Body of pancreas (tissue), 4 donors: ENCODE results near the gene SLC6A9. TPM values are rescaled to one million over a fixed set of nuclear protein-coding genes. Genes with fewer than 3 reads are reported as not detected.

Source experiments
- ATAC-seq: fragments of 150-250 bp; one replicate; pipeline ENCODE4 v1.9.1; 2016
- DNase-seq, 4 donors: peaks; one replicate each; pipeline ENCODE4 v3.0.0-alpha.2; 2019
- H3K27ac ChIP-seq, 4 donors: fragments of 200-600 bp; sonication (generic); 1 replicate in 3 of 4; 2 replicates in 1 of 4; pipeline versions ENCODE4 v1.5.1 to v1.6.1; 2016 to 2019; ENCODE audit warnings: mild to moderate bottlenecking in 1 of 4, mixed read lengths in 1 of 4, moderate library complexity in 1 of 4
- H3K27me3 ChIP-seq, 2 donors: fragments of 200-600 bp; sonication (generic); one replicate each; pipeline ENCODE4 v1.6.0; 2016; ENCODE audit warnings: mild to moderate bottlenecking in 1 of 2
- H3K36me3 ChIP-seq, 2 donors: fragments of 200-600 bp; sonication (generic); replicated peaks in 1 of 2; 2 replicates each; pipeline ENCODE4 v1.5.1; 2016; ENCODE audit warnings: low read depth in 2 of 2; ENCODE audit not compliant: insufficient read depth in 1 of 2
- H3K4me1 ChIP-seq: fragments of 200-600 bp; sonication (generic); one replicate; pipeline ENCODE4 v1.6.0; 2016
- H3K4me3 ChIP-seq, 2 donors: fragments of 200-600 bp; sonication (generic); 1 replicate in 1 of 2; 2 replicates in 1 of 2; pipeline ENCODE4 v1.5.1; 2016 to 2019
- H3K9me3 ChIP-seq, 3 donors: fragments of 200-600 bp; sonication (generic); 1 replicate in 2 of 3; 2 replicates in 1 of 3; pipeline ENCODE4 v1.5.1; 2016
- POLR2A ChIP-seq, 3 donors: fragments of 450-650 bp; IDR thresholded peaks; one replicate each; pipeline ENCODE4 v1.6.1; 2016; ENCODE audit warnings: antibody characterized with exemption in 3 of 3, mild to moderate bottlenecking in 2 of 3
- WGBS, 2 donors: methylation state at CpG; one replicate each; pipeline ENCODE4 v1.1.5; 2017; 5-methylcytosine and 5-hydroxymethylcytosine counted together
- intact Hi-C: fragments of 100-400 bp; cut with DNase I; formaldehyde crosslinking; loops from one replicate; pipeline ENCODE4 v1.15.1; 2023
- total RNA-seq, 2 donors: library from RNA; depleted of rRNA; stranded (reverse); fragments of >200 nt; gene quantifications; one replicate each; pipeline ENCODE4 v1.1.0, GENCODE V29; 2016
- TF ChIP-seq, protein P1 (sequence below), 7 experiments: fragments of 450-650 bp in 4 of 7; fragments of 200-600 bp in 3 of 7; sonication (generic) in 3 of 7; IDR thresholded peaks; one replicate each; pipeline ENCODE4 v1.5.1; 2016 to 2019; ENCODE audit warnings: antibody characterized with exemption in 7 of 7

The SLC6A9 gene
- total RNA-seq, 2 donors from 2014 or later = 2.3 to 4.6 TPM

DNA sequence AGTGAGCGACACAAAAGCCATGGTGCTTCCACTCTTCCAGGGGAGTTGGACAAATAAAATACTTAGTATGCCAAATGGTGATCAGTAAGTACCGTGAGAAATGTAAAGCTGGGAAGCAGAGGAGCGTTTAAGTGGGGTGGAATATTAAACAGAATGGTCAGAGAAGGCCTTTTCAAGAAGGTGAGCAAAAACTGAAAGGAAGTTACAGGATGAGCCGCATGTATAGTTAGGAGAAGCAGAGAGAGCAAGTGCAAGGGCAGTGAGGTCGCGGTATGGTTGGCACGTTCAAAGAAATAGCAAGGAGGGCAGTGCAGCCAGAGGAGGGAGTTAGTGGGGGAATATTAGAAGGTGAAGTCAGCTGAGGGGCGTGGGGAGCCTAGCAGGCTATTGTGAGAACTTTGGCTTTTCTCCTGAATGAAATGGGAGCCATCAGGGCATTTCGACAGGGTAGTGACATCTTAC lies 57.2 kb downstream of the SLC6A9 start:
- Histone ChIP-seq H3K9me3 (no peaks in the 10 kb centered on the region), H3K27me3 (no peaks in the 10 kb centered on the region), H3K4me1 (peaks cover 61% of the 10 kb centered on the region), H3K4me3 (peak overlapping the region; percentile 22 to 90), H3K27ac (peak overlapping the region; percentile 88 to 98 (median 94)), H3K36me3 (peaks cover 0 to 4% of the 10 kb centered on the region in 2 donors)
- intact Hi-C loops = no loop called here
- WGBS, 2 donors = 22 to 23% methylated on average over 9 of the region's 9 CpGs
- ATAC-seq (no peak), DNase-seq (no peak)
- TF ChIP-seq, protein P1, sequence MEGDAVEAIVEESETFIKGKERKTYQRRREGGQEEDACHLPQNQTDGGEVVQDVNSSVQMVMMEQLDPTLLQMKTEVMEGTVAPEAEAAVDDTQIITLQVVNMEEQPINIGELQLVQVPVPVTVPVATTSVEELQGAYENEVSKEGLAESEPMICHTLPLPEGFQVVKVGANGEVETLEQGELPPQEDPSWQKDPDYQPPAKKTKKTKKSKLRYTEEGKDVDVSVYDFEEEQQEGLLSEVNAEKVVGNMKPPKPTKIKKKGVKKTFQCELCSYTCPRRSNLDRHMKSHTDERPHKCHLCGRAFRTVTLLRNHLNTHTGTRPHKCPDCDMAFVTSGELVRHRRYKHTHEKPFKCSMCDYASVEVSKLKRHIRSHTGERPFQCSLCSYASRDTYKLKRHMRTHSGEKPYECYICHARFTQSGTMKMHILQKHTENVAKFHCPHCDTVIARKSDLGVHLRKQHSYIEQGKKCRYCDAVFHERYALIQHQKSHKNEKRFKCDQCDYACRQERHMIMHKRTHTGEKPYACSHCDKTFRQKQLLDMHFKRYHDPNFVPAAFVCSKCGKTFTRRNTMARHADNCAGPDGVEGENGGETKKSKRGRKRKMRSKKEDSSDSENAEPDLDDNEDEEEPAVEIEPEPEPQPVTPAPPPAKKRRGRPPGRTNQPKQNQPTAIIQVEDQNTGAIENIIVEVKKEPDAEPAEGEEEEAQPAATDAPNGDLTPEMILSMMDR (IDR thresholded peaks at IDR 0.05) = no peak
- no peak for TF ChIP-seq POLR2A (IDR thresholded peaks at IDR 0.05)

DNA sequence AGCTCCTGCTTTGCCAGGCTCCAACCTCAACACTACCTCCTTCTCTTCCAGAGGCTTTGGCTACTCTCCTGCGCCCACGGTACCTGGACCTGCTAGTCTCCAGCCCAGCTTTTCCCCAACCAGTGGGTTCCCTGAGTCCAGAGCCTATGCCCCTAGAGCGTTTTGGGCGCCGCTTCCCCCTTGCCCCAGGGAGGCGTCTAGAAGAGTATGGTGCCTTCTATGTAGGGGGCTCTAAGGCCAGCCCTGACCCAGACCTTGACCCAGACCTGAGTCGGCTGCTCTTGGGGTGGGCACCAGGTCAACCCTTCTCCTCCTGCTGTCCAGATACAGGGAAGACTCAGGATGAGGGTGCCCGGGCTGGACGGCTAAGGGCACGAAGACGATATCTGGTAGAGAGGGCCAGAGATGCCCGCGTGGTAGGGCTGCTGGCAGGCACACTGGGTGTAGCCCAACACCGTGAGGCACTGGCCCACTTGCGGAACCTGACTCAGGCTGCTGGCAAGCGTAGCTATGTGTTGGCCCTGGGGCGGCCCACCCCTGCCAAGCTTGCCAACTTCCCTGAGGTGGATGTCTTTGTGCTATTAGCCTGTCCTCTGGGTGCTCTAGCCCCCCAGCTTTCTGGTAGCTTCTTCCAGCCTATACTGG lies 59.8 kb downstream of the SLC6A9 start:
- ATAC-seq (no peak), DNase-seq (no peak)
- Histone ChIP-seq H3K4me1 (peaks cover 37% of the 10 kb centered on the region), H3K4me3 (no peak overlapping the region), H3K27ac (no peak overlapping the region), H3K27me3 (no peaks in the 10 kb centered on the region), H3K36me3 (no peaks in the 10 kb centered on the region), H3K9me3 (no peaks in the 10 kb centered on the region)
- 92 to 93% methylated on average over 11 to 17 of the region's 17 CpGs for WGBS, 2 donors
- no peak for TF ChIP-seq POLR2A (IDR thresholded peaks at IDR 0.05)
- TF ChIP-seq, protein P1 (IDR thresholded peaks at IDR 0.05) = no peak
- intact Hi-C loops = no loop called here

DNA sequence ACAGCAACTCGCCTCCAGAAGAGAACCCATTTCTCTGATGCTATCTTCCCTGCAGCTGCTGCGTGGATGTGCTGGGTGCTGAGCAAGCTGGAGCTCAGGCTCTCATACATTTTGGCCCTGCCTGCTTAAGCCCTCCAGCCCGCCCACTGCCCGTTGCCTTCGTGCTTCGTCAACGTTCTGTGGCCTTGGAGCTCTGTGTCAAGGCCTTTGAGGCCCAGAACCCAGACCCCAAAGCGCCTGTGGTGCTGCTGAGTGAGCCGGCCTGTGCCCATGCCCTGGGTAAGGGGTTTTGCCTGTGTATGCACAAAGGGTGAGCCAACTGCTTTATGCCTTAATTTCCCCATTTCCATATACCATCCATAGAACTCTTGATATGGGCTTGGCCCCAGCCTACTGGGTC lies 60.4 kb downstream of the SLC6A9 start:
- WGBS, 2 donors = 57 to 63% methylated on average over 8 to 9 of the region's 9 CpGs
- no peak for ATAC-seq
- Histone ChIP-seq H3K27me3 (no peaks in the 10 kb centered on the region), H3K4me3 (no peak overlapping the region), H3K36me3 (no peaks in the 10 kb centered on the region), H3K9me3 (no peaks in the 10 kb centered on the region), H3K4me1 (peaks cover 32% of the 10 kb centered on the region), H3K27ac (no peak overlapping the region)
- DNase-seq = no peak
- TF ChIP-seq, protein P1 (IDR thresholded peaks at IDR 0.05) = no peak
- no peak for TF ChIP-seq POLR2A (IDR thresholded peaks at IDR 0.05)
- intact Hi-C loops = no loop called here

DNA sequence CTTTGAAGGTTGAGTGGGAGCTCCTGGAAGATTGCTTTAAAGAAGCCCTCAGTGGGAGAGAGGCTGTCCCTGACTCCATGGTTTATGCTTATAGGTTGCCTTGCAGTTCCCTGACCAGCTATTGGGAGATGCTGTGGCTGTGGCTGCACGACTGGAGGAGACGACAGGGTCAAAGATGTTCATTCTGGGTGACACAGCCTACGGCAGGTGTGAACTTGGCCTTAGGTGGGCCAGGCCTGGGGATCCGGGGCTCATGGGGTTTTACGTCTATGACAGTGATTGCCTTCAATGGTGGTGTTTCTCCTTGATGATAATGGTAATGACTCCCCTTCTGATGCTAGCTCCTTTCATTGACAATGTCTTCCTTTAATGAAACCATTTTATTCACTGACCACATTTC lies 60.8 kb downstream of the SLC6A9 start:
- Histone ChIP-seq H3K4me1 (peaks cover 28% of the 10 kb centered on the region), H3K36me3 (no peaks in the 10 kb centered on the region), H3K27me3 (no peaks in the 10 kb centered on the region), H3K4me3 (peak overlapping the region; percentile 21 to 94), H3K27ac (no peak overlapping the region), H3K9me3 (no peaks in the 10 kb centered on the region)
- intact Hi-C loops = no loop called here
- DNase-seq = no peak
- WGBS, 2 donors = 29 to 47% methylated on average over 5 of the region's 5 CpGs
- TF ChIP-seq, protein P1 (IDR thresholded peaks at IDR 0.05) = no peak
- no peak for TF ChIP-seq POLR2A (IDR thresholded peaks at IDR 0.05)
- ATAC-seq = no peak
